AG08396 (cell line): ENCODE measurements around the gene HRK.
"Not testable (repeated sequence)": the region's sequence is repeated elsewhere in the genome, so short reads cannot be mapped to it uniquely, and the experiment has no call there.

ENCODE experiments used
- DNase-seq: peaks from one replicate; pipeline ENCODE4 v3.0.0; 2012; ENCODE audit warnings: low spot score, mixed read lengths

HRK gene

GRCh38 chr12:116818341-116818856 is 62.8 kb downstream of the HRK start:
- peak; percentile 27 for DNase-seq

- not testable (repeated sequence) for DNase-seq
Observed at GRCh38 chr12:116814766-116815165, 66.5 kb downstream of the HRK start.

GRCh38 chr12:116813271-116814041 is 67.8 kb downstream of the HRK start:
- no peak for DNase-seq

GRCh38 chr12:116812238-116812637 is 69.0 kb downstream of the HRK start:
- no peak for DNase-seq

- no peak for DNase-seq
Observed at GRCh38 chr12:116808113-116809105, 72.8 kb downstream of the HRK start.

- no peak for DNase-seq
Observed at GRCh38 chr12:116807546-116807945, 73.7 kb downstream of the HRK start.

- DNase-seq: peak; percentile 34
Observed at GRCh38 chr12:116806845-116807440, 74.3 kb downstream of the HRK start.
